SW 1271 (cell line): ENCODE data around the gene TTLL8.
"Not testable (repeated sequence)": the region's sequence is repeated elsewhere in the genome, so short reads cannot be mapped to it uniquely, and the experiment has no call there.

Experiments used
- DNase-seq, 2 experiments: peaks; one replicate each; lab custom pipeline; 2025; lab: John Stamatoyannopoulos, UW

Gene TTLL8

DNA sequence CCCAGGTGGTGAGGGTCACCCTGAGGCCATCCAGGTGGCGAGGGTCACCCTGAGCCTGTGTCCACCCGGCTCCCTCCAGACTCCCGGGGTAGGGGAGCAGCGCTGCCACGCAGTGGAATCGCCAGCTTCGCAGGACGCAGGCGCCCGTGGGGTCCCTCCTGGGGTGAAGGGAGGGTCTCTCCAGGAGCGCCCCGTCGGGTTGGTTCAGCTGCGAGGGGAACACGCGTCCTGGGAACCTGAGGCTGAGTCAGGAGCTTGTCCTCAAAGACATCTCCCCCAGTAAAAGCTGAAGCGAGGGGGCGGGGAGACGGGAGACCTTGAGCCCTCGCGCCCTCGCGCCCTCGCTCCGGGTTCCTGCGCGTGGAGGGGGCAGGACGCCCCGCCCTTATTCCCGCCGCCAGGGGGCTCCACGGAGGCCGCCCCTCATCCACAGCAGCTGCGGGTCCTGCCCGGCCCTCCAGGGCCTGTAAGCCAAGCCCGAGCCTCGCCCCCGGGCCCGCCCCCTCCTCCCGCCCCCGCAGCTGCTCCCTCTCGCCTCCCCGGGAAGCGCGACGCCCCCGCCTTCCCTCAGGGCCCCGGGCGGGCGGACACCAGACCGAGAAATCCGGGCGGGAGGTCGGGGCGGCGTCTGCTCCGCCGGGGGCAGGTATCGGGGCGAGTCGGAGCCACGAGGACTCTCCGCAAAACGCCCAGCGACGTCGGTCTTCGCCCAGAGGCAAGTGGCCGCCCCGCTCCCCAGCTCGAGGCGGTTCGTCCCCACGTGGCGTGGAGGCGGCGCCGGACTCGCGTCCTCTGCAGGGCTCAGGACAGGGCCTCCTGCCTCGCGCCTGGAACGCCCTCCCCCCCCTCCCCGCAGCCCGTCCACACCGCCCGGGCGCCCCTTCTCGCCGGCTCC is 74.7 kb downstream of the TTLL8 start:
- no peak for DNase-seq

GRCh38 chr22:49981799-49982198 is 76.3 kb downstream of the TTLL8 start:
- not testable (repeated sequence) for DNase-seq

DNA sequence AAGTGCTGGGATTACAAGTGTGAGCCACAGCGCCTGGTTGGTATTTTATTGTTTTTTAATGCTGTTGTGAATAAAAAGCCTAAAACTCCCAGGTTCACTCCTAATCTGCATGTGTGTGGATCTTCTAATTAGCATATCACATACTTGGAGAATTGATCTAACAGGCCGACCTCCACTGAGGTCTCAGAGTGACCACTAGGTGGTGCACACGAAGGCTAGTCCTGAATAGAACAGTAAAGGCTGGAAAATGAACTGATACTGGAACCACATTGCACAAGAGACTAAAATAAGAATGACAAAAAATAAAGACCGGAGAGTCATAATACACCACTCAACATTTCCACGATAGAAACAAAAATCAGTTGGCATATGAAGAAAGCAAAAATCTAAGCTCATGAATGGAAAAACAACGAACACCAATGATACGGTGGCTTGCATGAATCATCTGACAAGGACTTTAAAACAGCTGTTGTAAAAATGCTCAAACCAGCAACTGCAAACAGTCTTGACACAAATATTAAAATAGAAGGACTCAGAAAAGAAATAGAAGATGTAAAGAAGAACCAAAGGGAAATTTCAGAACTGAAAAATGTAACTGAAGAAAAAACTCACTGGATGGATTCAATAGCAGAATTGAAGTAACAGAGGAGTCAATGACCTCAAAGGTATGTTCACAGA is 78.4 kb downstream of the TTLL8 start:
- DNase-seq: peak; percentile 17 to 25

DNA sequence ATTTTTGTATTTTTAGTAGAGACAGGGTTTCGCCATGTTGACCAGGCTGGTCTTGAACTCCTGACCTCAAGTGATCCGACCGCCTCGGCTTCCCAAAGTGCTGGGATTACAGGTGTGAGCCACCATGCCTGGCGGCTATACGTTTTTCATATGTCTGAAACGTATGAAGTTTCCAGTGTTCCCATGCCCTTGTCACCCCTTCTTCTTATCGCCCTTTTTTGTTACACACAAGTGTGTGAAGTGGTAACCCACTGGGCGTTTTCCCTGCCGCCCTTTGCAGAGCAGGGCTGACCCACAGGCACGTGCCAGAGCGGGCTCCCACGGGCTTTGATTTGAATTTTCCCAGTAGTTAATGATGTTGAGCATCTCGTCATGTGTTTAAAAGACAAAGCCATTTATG is 80.5 kb downstream of the TTLL8 start:
- no peak for DNase-seq

GRCh38 chr22:49976439-49977175 is 81.5 kb downstream of the TTLL8 start:
- DNase-seq: no peak

- no peak for DNase-seq
Observed at GRCh38 chr22:49975543-49976389, 82.3 kb downstream of the TTLL8 start.

DNA sequence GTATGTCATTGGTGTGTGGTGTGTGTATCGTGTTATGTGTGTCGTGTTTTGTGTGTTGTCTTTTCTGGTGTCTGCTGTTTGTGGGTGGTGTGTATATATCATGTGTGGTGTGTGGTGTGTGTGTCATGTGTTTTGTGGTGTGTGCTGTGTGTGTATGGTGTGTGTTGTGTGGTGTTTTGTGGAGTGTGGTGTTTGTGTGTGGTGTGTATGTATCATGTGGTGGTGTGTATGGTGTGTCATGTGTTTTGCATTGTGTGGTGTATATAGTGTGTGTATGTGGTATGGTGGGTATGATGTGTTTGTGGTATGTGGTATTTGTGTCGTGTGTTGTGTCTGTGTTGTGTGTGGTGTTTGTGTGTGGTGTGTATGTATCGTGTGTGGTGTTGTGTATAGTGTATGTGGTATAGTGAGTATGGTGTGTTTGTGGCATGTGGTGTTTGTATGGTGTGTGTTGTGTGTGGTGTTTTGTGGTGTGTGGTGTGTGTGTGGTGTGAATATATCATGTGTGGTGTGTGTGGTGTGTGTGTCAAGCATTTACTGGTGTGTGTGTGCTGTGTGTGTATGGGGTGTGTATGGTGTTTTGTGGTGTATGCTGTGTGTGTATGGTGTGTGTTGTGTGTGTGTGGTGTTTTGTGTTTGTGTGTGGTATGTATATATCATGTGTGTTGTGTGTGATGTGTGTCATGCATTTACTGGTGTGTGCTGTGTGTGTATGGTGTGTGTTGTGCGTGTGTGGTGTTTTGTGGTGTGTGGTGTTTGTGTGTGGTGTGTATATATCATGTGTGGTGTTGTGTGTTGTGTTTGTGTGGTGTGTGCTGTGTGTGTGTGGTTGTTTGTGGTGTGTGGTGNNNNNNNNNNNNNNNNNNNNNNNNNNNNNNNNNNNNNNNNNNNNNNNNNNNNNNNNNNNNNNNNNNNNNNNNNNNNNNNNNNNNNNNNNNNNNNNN is 84.8 kb downstream of the TTLL8 start:
- DNase-seq: no peak

GRCh38 chr22:49972163-49973017 is 85.7 kb downstream of the TTLL8 start:
- DNase-seq: no peak

DNA sequence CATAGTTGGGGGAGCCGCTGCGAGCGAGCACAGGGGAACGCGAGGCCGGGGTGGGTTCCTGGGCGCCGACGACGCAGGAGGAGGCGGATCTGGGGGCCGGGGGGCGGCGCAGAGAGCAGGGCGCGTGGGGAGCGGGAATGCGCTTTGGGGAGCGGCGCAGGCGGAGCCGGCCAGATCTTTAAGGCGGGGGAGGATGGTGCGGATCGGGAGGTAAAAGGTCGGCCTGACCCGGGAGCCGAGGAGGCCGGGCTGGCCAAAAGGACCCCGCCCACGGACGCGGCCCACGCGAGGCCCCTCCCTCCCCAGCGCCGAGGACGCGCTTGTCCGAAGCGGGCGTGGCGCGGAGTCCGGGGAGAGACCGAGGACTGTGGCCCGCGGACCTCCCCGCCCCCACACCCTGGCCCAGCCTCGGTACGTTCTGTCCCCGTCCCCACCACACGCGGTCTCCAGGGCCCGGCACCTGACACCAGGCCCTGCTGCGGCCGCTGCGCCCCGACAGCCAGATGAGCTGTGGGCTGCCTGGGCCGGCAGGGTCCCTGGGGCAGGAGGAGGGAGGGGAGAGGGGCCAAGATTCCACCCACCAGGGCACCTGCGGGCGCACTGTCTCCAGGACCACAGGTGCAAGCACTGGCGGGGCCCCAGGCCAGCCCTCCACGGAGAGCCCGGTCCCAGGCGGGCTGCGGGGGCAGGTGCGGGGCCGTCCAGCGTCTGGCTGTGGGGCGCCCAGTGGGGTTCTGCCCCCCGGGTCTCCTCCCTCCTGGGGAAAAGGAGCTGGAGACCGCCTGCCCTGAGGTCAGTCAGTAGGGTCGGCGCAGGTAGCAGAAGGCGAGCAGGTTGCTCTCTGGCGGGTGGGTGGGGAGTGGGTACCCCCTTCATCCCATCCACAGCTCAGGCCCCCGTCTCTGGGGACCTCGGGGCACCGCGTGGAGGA is 86.6 kb downstream of the TTLL8 start:
- DNase-seq: peak in 1 of 2 experiments; percentile 74

GRCh38 chr22:49970528-49971231 is 87.4 kb downstream of the TTLL8 start:
- peak; percentile 88 to 92 for DNase-seq

- no peak for DNase-seq
Observed at GRCh38 chr22:49969751-49970527, 88.2 kb downstream of the TTLL8 start.

DNA sequence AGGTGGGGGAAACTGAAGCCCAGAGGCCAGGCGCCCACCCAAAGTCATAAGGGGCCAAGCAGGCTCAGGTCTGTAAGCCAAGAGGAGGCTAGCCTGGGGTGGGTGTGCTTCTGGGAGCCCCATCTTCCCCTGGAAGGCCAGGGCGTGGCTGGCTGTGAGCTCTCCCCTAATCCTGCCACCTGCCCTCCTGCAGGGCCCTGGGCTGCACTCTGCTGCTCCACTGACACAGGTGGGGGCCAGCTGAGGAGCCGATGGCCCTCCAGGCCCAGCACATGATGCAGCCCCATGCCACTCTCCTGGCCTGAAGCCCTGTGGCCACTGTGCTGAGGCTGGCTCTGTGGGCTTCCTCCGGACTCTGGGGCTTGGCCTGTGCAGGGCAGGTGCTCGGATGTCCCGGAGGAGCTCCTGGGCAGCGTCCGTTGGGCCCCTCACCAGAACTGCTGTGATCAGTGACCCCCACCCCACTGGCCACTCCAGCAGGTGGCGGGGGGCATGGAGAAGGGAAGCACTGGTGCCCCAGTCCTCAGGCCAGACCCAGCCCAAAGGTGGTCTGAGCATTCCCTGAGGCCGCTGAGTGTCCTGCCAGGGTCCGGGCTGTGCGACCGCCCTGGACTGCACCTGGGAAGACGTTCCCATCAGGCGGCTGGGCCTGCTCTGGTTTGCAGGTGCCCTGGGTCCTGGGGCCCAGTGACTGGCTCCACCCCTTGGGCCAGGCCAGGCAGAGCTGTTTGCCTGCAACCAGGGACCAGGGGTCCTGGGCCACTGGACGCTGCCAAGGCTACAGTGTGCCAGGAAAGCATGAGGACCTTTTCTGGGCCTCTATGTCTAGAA is 89.1 kb downstream of the TTLL8 start:
- DNase-seq: no peak
